ENCODE results near the gene BRAF. TPM values are rescaled to one million over a fixed set of nuclear protein-coding genes. Genes with fewer than 3 reads are reported as not detected.
A peak's percentile ranks its signal among the peaks of the same experiment; 100 is the strongest.
"Not testable (repeated sequence)": the region's sequence is repeated elsewhere in the genome, so short reads cannot be mapped to it uniquely, and the experiment has no call there.

The BRAF gene
- total RNA-seq, result 10 to 100 TPM; 26.7 to 28.5 TPM

DNA sequence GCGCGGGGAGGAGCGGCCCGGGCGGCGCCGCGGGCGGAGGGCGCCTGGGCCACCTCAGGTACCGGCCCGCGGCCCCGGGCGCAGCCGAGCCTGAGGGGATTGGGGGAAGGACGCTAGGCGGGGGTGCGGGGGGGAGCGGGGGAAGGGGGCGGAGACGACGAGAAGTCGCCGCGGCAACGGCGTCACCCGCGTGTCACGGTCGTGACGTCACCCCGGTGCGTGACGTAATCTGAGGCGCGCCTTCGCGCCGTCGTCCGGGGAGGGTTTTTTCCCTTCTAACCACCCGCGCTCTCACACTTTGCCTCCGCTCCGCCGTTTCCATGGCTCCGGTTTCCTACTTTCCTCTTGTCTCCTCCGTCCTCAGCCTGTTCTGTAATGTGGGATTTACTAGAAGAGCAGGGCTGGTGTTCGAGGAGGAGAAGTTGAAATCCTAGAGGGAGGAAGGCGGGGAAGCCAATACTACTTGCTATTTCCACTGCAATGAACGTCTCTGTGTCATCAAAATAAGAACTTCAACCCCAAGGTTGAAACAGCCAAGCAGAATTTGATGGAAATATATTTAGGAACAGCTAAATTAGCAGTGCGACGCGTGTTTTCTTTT is at the start of gene BRAF:
BRAF (minus strand) TSS at position 109 of the 601 bp plus-strand sequence. CDS start 226 bp downstream, outside the sequence.
- CTCF ChIA-PET, result interaction anchor here (1.1 to 3.5 kb wide), 2 partner anchors 87 to 114 kb away, joined by 3 to 12 read pairs; no protein-coding TSS in a partner anchor
- Mint-ChIP-seq H3K36me3 (ENCODE audit: low read depth) (no peaks in the 10 kb centered on the region), H3K4me3 (peak within 1 kb of the TSS; percentile 89), H3K27me3 (ENCODE audit: low read depth) (no peaks in the 10 kb centered on the region), H3K9me3 (ENCODE audit: insufficient read depth) (no peaks in the 10 kb centered on the region), H3K27ac (peak within 1 kb of the TSS; percentile 98), H3K4me1 (ENCODE audit: low read depth) (peaks cover 5% of the 10 kb centered on the region)
- peak; percentile 93 for DNase-seq
- POLR2A ChIA-PET, result interaction anchor here (1.2 to 2.8 kb wide), 2 partner anchors 12 to 90 kb away, joined by 4 to 16 read pairs; partner anchors contain the start of gene MRPS33
- ATAC-seq, result peak; percentile 72

DNA sequence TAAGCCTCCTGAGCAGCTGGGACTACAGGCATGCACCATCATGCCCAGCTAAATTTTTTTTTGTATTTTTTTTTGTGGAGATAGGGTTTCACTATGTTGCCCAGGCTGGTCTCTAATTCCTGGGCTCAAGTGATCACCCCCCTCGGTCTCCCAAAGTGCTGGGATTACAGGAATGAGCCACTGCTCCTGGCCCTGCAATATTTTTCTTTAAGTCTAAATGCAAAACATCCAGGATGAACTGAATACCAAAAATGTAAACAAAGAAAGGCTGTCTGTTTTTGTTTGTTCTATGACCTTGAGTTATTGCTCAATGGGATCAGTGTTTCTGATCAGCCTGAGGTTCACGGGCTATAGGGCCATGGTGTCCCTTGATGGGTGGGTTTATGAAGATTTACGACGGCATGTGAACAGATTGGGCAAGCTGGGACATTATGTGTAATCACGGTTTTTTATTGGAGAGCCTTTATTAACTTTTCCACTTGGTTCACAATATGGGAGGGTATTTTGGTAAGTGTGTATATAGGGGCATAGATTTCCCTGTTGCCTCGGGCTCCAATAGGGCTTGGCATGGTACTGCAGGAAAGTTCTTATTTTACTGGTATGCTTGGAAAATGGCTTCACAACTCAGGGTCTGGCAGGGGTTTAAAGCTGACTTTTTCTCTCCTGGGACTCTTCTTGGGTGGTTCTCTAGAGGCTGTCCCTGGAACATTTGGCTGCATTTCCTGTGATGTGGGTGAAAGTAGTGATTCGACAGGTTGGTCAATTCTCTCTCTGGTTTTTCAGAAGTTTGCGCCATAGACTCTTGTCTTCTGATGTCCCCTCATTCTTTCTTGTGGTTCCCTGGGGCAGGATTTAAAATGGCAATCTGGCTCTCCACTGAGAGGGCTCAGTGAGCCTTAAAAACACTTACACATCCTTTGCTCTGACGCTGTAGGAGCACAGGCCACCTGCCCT is 48.4 kb upstream of the BRAF start:
- no peaks in the 10 kb centered on the region for H3K4me1 Mint-ChIP-seq (ENCODE audit: low read depth)
- ATAC-seq, result no peak
- DNase-seq, result no peak
- H3K9me3 Mint-ChIP-seq (ENCODE audit: insufficient read depth), result no peaks in the 10 kb centered on the region
- POLR2A ChIA-PET, result no interaction called here
- CTCF ChIA-PET, result no interaction called here
- H3K27me3 Mint-ChIP-seq (ENCODE audit: low read depth), result no peaks in the 10 kb centered on the region
- H3K36me3 Mint-ChIP-seq (ENCODE audit: low read depth), result no peaks in the 10 kb centered on the region
- no peak overlapping the region for H3K27ac Mint-ChIP-seq
- H3K4me3 Mint-ChIP-seq, result no peak overlapping the region

DNA sequence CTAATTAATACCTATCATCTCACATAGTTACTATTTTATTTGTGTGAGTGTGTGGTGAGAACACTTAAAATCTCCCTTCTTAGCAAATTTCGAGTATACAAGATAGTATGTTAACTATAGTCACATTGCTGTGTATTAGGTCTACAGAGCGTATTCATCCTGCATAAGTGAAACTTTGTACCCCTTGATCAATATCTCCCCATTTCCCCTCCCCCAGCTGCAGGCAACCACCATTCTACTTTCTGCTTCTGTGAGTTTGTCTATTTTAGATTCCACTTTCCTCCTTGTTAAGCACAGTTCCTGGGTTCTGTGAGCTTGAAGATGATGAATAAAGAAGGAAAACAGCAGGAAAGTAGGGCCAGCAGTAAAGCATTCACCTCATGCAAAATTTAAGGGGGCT is 47.6 kb upstream of the BRAF start:
- ChIA-PET POLR2A (no interaction called here), CTCF (no interaction called here)
- Mint-ChIP-seq H3K4me3 (no peak overlapping the region), H3K9me3 (ENCODE audit: insufficient read depth) (no peaks in the 10 kb centered on the region), H3K4me1 (ENCODE audit: low read depth) (no peaks in the 10 kb centered on the region), H3K36me3 (ENCODE audit: low read depth) (no peaks in the 10 kb centered on the region), H3K27me3 (ENCODE audit: low read depth) (no peaks in the 10 kb centered on the region), H3K27ac (no peak overlapping the region)
- DNase-seq (no peak), ATAC-seq (no peak)

DNA sequence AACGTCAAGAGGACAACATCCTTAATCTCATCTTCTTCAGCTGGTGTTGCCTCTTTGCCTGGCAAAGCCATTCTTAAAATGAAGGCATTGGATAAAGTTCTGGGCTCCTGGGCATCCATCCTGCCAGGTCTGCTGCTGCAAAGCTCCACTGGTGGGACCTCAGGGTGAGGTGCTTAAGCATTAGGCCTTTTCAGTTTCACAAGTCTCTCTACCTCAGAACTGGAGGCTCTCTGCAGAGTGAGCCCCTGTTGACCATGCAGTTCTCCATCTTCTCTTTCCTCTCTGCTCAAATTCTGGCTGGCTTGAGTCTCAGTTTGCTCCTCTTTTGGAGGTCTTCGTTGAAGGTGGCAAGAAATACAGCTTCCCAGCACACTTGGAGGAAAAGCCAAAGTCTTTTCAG is 42.7 kb upstream of the BRAF start:
- peaks cover 4% of the 10 kb centered on the region for H3K27me3 Mint-ChIP-seq (ENCODE audit: low read depth)
- no peak overlapping the region for H3K27ac Mint-ChIP-seq
- ChIA-PET POLR2A (no interaction called here), CTCF (no interaction called here)
- H3K4me1 Mint-ChIP-seq (ENCODE audit: low read depth), result no peaks in the 10 kb centered on the region
- no peak for DNase-seq
- no peaks in the 10 kb centered on the region for H3K36me3 Mint-ChIP-seq (ENCODE audit: low read depth)
- no peak overlapping the region for H3K4me3 Mint-ChIP-seq
- H3K9me3 Mint-ChIP-seq (ENCODE audit: insufficient read depth), result no peaks in the 10 kb centered on the region
- no peak for ATAC-seq

DNA sequence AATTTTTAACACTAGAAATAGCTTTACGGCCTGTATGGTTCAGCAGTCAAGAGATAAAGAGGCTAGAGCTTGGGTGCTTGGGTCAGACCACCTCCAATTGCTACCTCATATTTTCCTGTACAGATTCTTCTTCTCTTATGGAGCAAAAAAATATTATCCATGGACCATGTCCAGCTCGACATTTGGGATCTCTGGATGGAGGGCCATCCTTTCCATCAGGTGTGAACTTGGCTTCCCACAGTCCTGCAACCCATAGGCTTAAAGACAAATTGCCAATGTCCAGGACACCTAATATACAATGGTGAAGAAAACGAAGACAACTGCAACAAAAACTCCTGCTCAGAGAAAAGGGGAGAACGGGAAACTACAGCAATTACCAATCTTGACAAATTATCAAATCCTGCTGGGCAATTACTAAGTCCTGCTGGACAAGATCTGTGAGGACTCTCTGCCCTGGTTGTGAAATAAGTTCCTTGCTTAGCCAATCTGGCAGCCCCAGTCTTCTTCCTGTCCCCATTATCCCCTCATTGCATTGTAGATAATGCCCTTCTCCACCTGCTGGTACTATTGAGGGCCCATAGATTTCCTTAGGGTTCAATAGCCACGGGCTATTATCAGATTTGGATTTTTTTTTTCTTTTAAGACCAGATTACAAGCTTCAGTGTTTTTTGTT is 42.0 kb upstream of the BRAF start:
- Mint-ChIP-seq H3K4me1 (ENCODE audit: low read depth) (no peaks in the 10 kb centered on the region), H3K9me3 (ENCODE audit: insufficient read depth) (no peaks in the 10 kb centered on the region), H3K36me3 (ENCODE audit: low read depth) (no peaks in the 10 kb centered on the region), H3K27ac (no peak overlapping the region), H3K4me3 (no peak overlapping the region), H3K27me3 (ENCODE audit: low read depth) (peaks cover 4% of the 10 kb centered on the region)
- DNase-seq, result no peak
- ATAC-seq, result no peak
- ChIA-PET CTCF (no interaction called here), POLR2A (no interaction called here)

DNA sequence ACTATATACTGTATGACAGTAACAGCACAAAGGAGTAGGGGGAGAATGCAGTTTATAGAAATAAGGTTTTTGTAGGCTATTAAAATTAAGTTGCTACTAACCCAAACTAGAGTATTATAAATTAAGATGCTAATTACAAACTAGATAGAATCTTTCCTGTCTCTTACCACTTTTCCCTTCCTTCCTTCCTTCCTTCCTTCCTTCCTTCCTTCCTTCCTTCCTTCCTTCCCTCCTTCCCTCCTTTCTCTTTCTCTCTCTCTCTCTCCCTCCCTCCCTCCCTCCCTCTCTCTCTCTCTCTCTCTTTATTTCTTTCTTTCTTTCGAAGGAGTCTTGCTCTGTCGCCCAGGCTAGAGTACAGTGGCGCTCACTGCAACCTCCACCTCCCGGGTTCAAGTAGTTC is 36.4 kb upstream of the BRAF start:
- no peaks in the 10 kb centered on the region for H3K27me3 Mint-ChIP-seq (ENCODE audit: low read depth)
- no peaks in the 10 kb centered on the region for H3K36me3 Mint-ChIP-seq (ENCODE audit: low read depth)
- no peaks in the 10 kb centered on the region for H3K4me1 Mint-ChIP-seq (ENCODE audit: low read depth)
- POLR2A ChIA-PET, result no interaction called here
- no peak overlapping the region for H3K27ac Mint-ChIP-seq
- H3K9me3 Mint-ChIP-seq (ENCODE audit: insufficient read depth), result no peaks in the 10 kb centered on the region
- H3K4me3 Mint-ChIP-seq, result no peak overlapping the region
- ATAC-seq (no peak), DNase-seq (no peak)
- CTCF ChIA-PET, result no interaction called here

DNA sequence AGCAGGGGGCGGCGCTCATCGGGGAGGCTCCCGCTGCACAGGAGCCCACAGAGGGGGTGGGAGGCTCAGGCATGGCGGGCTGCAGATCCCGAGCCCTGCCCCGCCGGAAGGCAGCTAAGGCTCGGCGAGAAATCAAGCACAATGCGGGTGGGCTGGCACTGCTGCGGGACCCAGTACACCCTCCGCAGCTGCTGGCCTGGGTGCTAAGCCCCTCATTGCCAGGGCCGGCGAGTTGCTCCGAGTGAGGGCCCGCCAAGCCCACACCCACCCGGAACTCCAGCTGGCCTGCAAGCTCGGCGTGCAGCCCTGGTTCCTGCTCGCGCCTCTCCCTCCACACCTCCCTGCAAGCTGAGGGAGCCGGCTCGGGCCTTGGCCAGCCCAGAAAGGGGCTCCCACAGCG is 32.3 kb upstream of the BRAF start:
- H3K36me3 Mint-ChIP-seq (ENCODE audit: low read depth); DNase-seq; POLR2A ChIA-PET; H3K9me3 Mint-ChIP-seq (ENCODE audit: insufficient read depth); H3K4me3 Mint-ChIP-seq; H3K4me1 Mint-ChIP-seq (ENCODE audit: low read depth); ATAC-seq; H3K27ac Mint-ChIP-seq; H3K27me3 Mint-ChIP-seq (ENCODE audit: low read depth): not testable (repeated sequence)
- CTCF ChIA-PET, result interaction anchor here (1.2 kb wide), 1 partner anchor 55 kb away, joined by 3 read pairs; no protein-coding TSS in a partner anchor

DNA sequence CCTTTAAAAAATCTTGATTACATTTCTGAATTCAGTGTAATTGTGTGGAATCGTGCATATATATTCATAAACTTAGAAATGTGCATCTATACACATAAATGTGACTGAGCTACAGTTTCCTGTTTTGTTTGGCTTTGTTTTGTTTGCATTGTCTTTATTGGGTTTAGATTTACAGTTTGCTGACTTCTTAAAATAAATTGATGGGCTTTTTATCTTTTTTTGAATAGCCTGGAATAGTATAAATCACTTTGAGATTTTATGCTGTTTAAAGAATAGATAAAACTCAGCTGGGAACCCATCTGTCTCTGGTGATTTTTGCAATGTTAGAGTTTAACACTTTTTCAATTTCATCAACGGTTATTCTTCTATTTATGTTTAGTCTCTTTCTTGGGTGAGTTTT is 21.2 kb upstream of the BRAF start:
- Mint-ChIP-seq H3K4me1 (ENCODE audit: low read depth) (no peaks in the 10 kb centered on the region), H3K27ac (no peak overlapping the region), H3K9me3 (ENCODE audit: insufficient read depth) (no peaks in the 10 kb centered on the region), H3K36me3 (ENCODE audit: low read depth) (no peaks in the 10 kb centered on the region), H3K27me3 (ENCODE audit: low read depth) (peaks cover 2% of the 10 kb centered on the region), H3K4me3 (no peak overlapping the region)
- no peak for DNase-seq
- POLR2A ChIA-PET, result no interaction called here
- ATAC-seq, result no peak
- CTCF ChIA-PET, result interaction anchor here (0.8 kb wide), 1 partner anchor 588 kb away, joined by 3 read pairs; no protein-coding TSS in a partner anchor

DNA sequence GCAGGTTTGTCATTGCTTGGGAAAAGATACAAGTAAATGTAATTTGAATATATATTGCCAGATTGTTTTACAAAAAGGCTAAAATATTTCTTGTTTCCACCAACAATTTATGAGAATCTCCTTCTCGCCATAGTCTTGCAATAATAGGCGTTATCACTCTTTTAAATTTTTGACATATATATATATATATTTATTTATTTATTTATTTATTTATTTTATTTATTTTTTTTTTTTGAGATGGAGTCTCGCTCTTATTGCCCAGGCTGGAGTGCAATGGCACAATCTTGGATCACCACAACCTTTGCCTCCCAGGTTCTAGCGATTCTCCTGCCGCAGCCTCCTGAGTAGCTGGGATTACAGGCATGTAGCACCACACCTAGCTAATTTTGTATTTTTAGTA is 17.5 kb upstream of the BRAF start:
- H3K4me1 Mint-ChIP-seq (ENCODE audit: low read depth); CTCF ChIA-PET; H3K4me3 Mint-ChIP-seq; DNase-seq; H3K36me3 Mint-ChIP-seq (ENCODE audit: low read depth); POLR2A ChIA-PET; ATAC-seq; H3K27ac Mint-ChIP-seq; H3K9me3 Mint-ChIP-seq (ENCODE audit: insufficient read depth); H3K27me3 Mint-ChIP-seq (ENCODE audit: low read depth): not testable (repeated sequence)

DNA sequence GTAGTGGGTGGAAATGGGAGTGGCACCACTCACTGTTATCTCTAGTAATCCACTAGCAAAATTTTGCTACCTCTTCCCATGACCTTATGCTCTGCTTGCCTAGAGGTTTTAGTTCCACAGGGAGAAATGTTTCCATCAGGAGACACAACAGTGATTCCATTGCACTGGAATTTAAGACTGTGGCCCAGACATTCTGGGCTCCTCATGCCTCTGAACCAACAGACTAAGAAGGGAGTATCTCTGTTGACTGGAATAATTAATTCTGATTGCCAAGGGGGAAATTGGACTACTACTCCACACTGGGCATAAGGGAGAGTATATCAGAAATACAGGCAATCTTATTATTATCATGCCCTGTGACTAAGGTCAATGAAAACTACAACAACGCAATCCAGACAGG is 16.2 kb upstream of the BRAF start:
- CTCF ChIA-PET, result no interaction called here
- ATAC-seq (no peak), DNase-seq (no peak)
- Mint-ChIP-seq H3K9me3 (ENCODE audit: insufficient read depth) (no peaks in the 10 kb centered on the region), H3K4me1 (ENCODE audit: low read depth) (no peaks in the 10 kb centered on the region), H3K36me3 (ENCODE audit: low read depth) (no peaks in the 10 kb centered on the region), H3K27ac (no peak overlapping the region), H3K4me3 (no peak overlapping the region), H3K27me3 (ENCODE audit: low read depth) (no peaks in the 10 kb centered on the region)
- POLR2A ChIA-PET, result no interaction called here

DNA sequence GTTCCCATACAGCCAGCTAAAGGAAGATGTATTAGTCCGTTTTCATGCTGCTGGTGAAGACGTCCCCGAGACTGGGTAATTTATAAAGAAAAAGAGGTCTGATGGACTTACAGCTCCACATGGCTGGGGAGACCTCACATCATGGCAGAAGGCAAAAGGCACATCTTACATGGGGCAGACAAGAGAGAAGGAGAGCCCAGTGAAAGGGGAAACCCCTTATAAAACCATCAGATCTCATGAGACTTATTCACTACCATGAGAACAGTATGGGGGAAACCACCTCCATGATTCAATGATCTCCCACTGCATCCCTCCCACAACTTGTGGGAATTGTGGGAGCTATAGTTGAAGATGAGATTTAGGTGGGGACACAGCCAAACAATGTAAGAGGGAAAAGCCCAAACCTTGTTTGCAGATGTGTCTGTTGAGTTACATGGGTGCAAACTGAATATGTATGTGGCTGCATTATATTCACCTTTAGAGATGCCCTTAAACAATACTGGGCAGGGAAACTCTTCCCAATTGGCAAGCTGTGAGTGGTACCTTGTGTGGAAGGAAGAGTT is 13.1 kb upstream of the BRAF start:
- CTCF ChIA-PET, result no interaction called here
- Mint-ChIP-seq H3K36me3 (ENCODE audit: low read depth) (no peaks in the 10 kb centered on the region), H3K9me3 (ENCODE audit: insufficient read depth) (no peaks in the 10 kb centered on the region)

More for the DNA sequence above, 13.1 kb upstream of the BRAF start:
- H3K4me1 Mint-ChIP-seq (ENCODE audit: low read depth), result no peaks in the 10 kb centered on the region
- POLR2A ChIA-PET, result no interaction called here
- no peak for DNase-seq
- ATAC-seq, result no peak
- no peak overlapping the region for H3K4me3 Mint-ChIP-seq
- no peak overlapping the region for H3K27ac Mint-ChIP-seq
- H3K27me3 Mint-ChIP-seq (ENCODE audit: low read depth), result peaks cover 1% of the 10 kb centered on the region

All from activated CD8-positive, alpha-beta T cell treated with anti-CD3 and anti-CD28 coated beads, Interleukin-2, amount 10 ng/mL, durations not matched to agents 7 days and 5 days (primary cell).